SH-SY5Y (cell line): Measurements from ENCODE around the gene KCMF1.

ENCODE experiments used
- GATA2 ChIP-seq: IDR thresholded peaks from 2 replicates; pipeline ENCODE4 v1.6.1; 2011; ENCODE audit warnings: mild to moderate bottlenecking, low read depth, low read length
- GATA3 ChIP-seq: IDR thresholded peaks from 2 replicates; pipeline ENCODE4 v1.6.1; 2011; ENCODE audit warnings: low read depth, mild to moderate bottlenecking, low read length, moderate library complexity

DNA sequence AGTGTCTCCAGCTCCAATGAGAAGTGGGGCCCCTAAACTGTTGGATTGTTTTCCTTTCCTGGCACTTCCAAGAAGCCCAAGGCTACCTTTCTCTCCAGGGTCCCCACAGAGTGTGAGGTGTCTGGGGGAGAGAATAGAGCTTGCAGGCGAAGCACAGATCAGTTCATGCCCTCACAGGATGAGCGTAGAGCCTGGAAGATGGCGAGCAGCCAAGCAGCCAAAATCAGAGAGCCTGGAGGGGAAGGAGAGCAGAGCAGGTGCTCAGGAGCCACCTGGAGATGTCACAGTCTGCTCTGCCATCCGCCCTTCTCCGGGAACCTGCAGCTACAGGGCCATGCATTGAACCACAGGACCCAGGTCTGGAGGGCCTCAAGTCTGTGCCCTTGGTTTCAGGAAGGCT, 107.6 kb downstream of the KCMF1 start:
- TF ChIP-seq GATA2, result no peak
- no peak for TF ChIP-seq GATA3
